K562 (cell line): ENCODE results near the gene GGNBP2. TPM values are rescaled to one million over a fixed set of nuclear protein-coding genes. Genes with fewer than 3 reads are reported as not detected.

Experiments used
- ATF1 ChIP-seq, 2 experiments: fragments of 450-650 bp in 1 of 2; IDR thresholded peaks; 2 replicates each; pipeline ENCODE4 v1.6.1; 2016; ENCODE audit warnings: missing compliant biosample characterization in 1 of 2, missing genetic modification characterization in 1 of 2
- BCL6 ChIP-seq: fragments of 250-450 bp; sonication (Bioruptor Pico); IDR thresholded peaks from 2 replicates; pipeline ENCODE4 v1.4.0; 2020
- CBFA2T2 ChIP-seq: fragments of 450-650 bp; conservative IDR thresholded peaks from 2 replicates; pipeline ENCODE4 v1.6.1; 2017; ENCODE audit warnings: mild to moderate bottlenecking
- DIDO1 ChIP-seq: fragments of 450-650 bp; IDR thresholded peaks from 2 replicates; pipeline ENCODE4 v1.6.1; 2016; ENCODE audit warnings: low read depth, missing biosample characterization, missing genetic modification characterization
- ELF4 ChIP-seq: fragments of 450-650 bp; formaldehyde crosslinking; IDR thresholded peaks from 2 replicates; pipeline ENCODE4 v1.4.0; 2022; ENCODE audit warnings: missing genetic modification characterization
- FOXJ3 ChIP-seq: sonication (generic); formaldehyde crosslinking; IDR thresholded peaks from 2 replicates; pipeline ENCODE4 v1.4.0; 2020; ENCODE audit warnings: mild to moderate bottlenecking, missing genetic modification reagents
- FOXM1 ChIP-seq, 2 experiments: fragments of 450-650 bp in 1 of 2; sonication (generic) in 1 of 2; formaldehyde crosslinking in 1 of 2; IDR thresholded peaks; 2 replicates each; pipeline versions ENCODE4 v1.6.1 to v1.9.0; 2017 to 2022; ENCODE audit warnings: low read depth in 2 of 2, mild to moderate bottlenecking in 2 of 2, missing genetic modification reagents in 1 of 2, moderate library complexity in 1 of 2
- HDAC1 ChIP-seq, 2 experiments: fragments of 450-650 bp; IDR thresholded peaks; 2 replicates each; pipeline ENCODE4 v1.6.1; 2016 to 2017; ENCODE audit warnings: inconsistent platforms in 1 of 2, mild to moderate bottlenecking in 1 of 2, moderate library complexity in 1 of 2
- HDAC3 ChIP-seq: fragments of 450-650 bp; IDR thresholded peaks from 2 replicates; pipeline ENCODE4 v1.6.1; 2018; ENCODE audit warnings: borderline replicate concordance, mild to moderate bottlenecking, moderate library complexity; ENCODE audit not compliant: partially characterized antibody
- HDAC8 ChIP-seq: fragments of 450-650 bp; IDR thresholded peaks from 2 replicates; pipeline ENCODE4 v1.6.1; 2016; ENCODE audit warnings: mild to moderate bottlenecking, missing genetic modification characterization, moderate library complexity, missing compliant biosample characterization
- JUNB ChIP-seq: fragments of 450-650 bp; formaldehyde crosslinking; conservative IDR thresholded peaks from 2 replicates; pipeline ENCODE4 v1.4.0; 2020; ENCODE audit warnings: mild to moderate bottlenecking
- MAZ ChIP-seq, 2 experiments: fragments of 450-650 bp in 1 of 2; sonication (generic) in 1 of 2; formaldehyde crosslinking; IDR thresholded peaks in 1 of 2; conservative IDR thresholded peaks in 1 of 2; 2 replicates each; pipeline versions ENCODE4 v1.4.0 to v1.5.0; 2020; ENCODE audit warnings: mild to moderate bottlenecking in 1 of 2, missing genetic modification reagents in 1 of 2
- POLR2AphosphoS2 ChIP-seq: IDR thresholded peaks from 2 replicates; pipeline ENCODE4 v1.6.1; 2012; ENCODE audit warnings: low read length, improper control_type of control experiment
- TEAD2 ChIP-seq: fragments of 450-650 bp; IDR thresholded peaks from 2 replicates; pipeline ENCODE4 v1.6.1; 2016; ENCODE audit warnings: missing genetic modification characterization, control low read depth, missing compliant biosample characterization
- ZFP1 ChIP-seq: fragments of 450-650 bp; formaldehyde crosslinking; IDR thresholded peaks from 2 replicates; pipeline ENCODE4 v1.4.0; 2020; ENCODE audit warnings: mild to moderate bottlenecking, mixed read lengths
- ZNF212 ChIP-seq: fragments of 450-650 bp; formaldehyde crosslinking; IDR thresholded peaks from 2 replicates; pipeline ENCODE4 v1.4.0; 2020; ENCODE audit warnings: mild to moderate bottlenecking
- ZNF263 ChIP-seq: sonication (generic); formaldehyde crosslinking; IDR thresholded peaks from 2 replicates; pipeline ENCODE4 v1.8.0; 2022; ENCODE audit warnings: mild to moderate bottlenecking, missing genetic modification reagents, borderline replicate concordance
- ZNF589 ChIP-seq: fragments of 200-800 bp; sonication (Bioruptor generic); IDR thresholded peaks from 2 replicates; pipeline ENCODE4 v1.6.1; 2016; ENCODE audit warnings: low read depth, missing genetic modification characterization, missing compliant biosample characterization
- ZNF668 ChIP-seq: fragments of 250-450 bp; sonication (Bioruptor Pico); IDR thresholded peaks from 2 replicates; pipeline ENCODE4 v1.8.0; 2022; ENCODE audit warnings: mild to moderate bottlenecking, inconsistent platforms
- polyA plus RNA-seq, 8 experiments: library from polyadenylated mRNA; depleted of rRNA in 4 of 8; stranded (reverse) in 5 of 8; unstranded in 3 of 8; fragments of >200 nt; fragmentation: Nextera tagmentation in 2 of 8; fragmentation: Illumina TruSeq in 1 of 8; extraction: Ambion mirVana in 2 of 8; extraction: Trizol in 1 of 8; gene quantifications; 2 replicates each; pipeline versions ENCODE4 v1.2.1 to v1.2.3, GENCODE V29; 2011 to 2014; ENCODE audit warnings: inconsistent platforms in 1 of 8, missing spikeins in 1 of 8
- total RNA-seq, 7 experiments: library from RNA; depleted of rRNA in 6 of 7; stranded (reverse); fragments of >200 nt in 6 of 7; fragmentation: Illumina TruSeq in 2 of 7; extraction: Trizol in 2 of 7; gene quantifications; 2 replicates each; pipeline versions ENCODE4 v1.2.1 to v1.2.3, GENCODE V29; 2011 to 2021; ENCODE audit warnings: low replicate concordance in 1 of 7
- TF ChIP-seq, protein P1 (sequence below): sonication (generic); formaldehyde crosslinking; IDR thresholded peaks from 2 replicates; pipeline ENCODE4 v1.8.1; 2023; ENCODE audit warnings: mild to moderate bottlenecking, missing genetic modification reagents
- TF ChIP-seq, protein P2 (sequence below): sonication (generic); formaldehyde crosslinking; IDR thresholded peaks from 2 replicates; pipeline ENCODE4 v1.8.0; 2022; ENCODE audit warnings: missing genetic modification reagents, mild to moderate bottlenecking, borderline replicate concordance
- TF ChIP-seq, protein P3 (sequence below): fragments of 450-650 bp; IDR thresholded peaks from 2 replicates; pipeline ENCODE4 v1.6.1; 2017; ENCODE audit warnings: antibody characterized with exemption, mild to moderate bottlenecking

GGNBP2 gene
- total and polyA plus RNA-seq, 9 of the 15 experiments (the other 6 are each of a cell fraction or from before 2014, with no cell fraction given) = 35.7 to 96.6 (median 64.1) TPM

DNA sequence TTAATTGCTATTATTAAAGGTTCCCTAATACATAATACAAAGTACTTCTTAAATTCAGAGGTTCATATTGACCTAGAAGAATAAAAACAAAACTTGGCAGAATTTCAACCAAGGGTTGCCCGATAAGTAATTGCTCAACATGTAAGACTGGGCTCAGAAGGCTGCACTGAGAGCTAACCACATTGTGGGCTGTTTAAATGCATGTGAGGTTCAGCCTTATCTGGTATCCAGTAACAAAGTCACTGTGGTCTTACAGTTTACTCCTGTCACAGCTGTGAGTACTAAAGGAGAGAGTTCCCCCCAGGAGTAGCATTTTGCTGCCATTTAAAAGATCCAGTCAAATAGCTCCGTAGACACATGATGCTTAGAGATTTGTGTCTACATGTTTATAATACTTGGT, 45.4 kb downstream of the GGNBP2 start (continued):
- TF ChIP-seq, protein P1, sequence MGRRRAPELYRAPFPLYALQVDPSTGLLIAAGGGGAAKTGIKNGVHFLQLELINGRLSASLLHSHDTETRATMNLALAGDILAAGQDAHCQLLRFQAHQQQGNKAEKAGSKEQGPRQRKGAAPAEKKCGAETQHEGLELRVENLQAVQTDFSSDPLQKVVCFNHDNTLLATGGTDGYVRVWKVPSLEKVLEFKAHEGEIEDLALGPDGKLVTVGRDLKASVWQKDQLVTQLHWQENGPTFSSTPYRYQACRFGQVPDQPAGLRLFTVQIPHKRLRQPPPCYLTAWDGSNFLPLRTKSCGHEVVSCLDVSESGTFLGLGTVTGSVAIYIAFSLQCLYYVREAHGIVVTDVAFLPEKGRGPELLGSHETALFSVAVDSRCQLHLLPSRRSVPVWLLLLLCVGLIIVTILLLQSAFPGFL (CRISPR knock-in tag) = no peak
- TF ChIP-seq FOXM1 (IDR thresholded peaks at IDR 0.05; ENCODE audit: low read depth) (no peak), FOXM1 (CRISPR knock-in tag; IDR thresholded peaks at IDR 0.05; ENCODE audit: low read depth) (no peak), HDAC3 (no peak), ZNF589 (CRISPR knock-in tag) (peak; percentile 49; the same call in 1 of the 2 replicates), ATF1 (CRISPR knock-in tag; IDR thresholded peaks at IDR 0.05) (no peak), ATF1 (tag; IDR thresholded peaks at IDR 0.05) (no peak; the same call in 1 of the 2 replicates), ELF4 (CRISPR knock-in tag) (no peak), CBFA2T2 (peak; percentile 32; the same call in 1 of the 2 replicates), FOXJ3 (CRISPR knock-in tag) (no peak), HDAC8 (tag) (no peak), ZFP1 (CRISPR knock-in tag) (no peak), TEAD2 (no peak), ZNF212 (no peak), POLR2AphosphoS2 (no peak), ZNF263 (CRISPR knock-in tag) (no peak), MAZ (CRISPR knock-in tag; conservative IDR thresholded peaks at IDR 0.05 in 1 of 2, IDR thresholded peaks at IDR 0.05 in 1 of 2) (peak in 1 of 2 experiments; percentile 49; a peak in 1 of 4 replicates), ZNF668 (CRISPR knock-in tag) (no peak), HDAC1 (IDR thresholded peaks at IDR 0.05) (peak in 1 of 2 experiments; percentile 57; a peak in 2 of 4 replicates), JUNB (CRISPR knock-in tag) (no peak), DIDO1 (tag) (no peak), BCL6 (CRISPR knock-in tag) (no peak)
- TF ChIP-seq, protein P2, sequence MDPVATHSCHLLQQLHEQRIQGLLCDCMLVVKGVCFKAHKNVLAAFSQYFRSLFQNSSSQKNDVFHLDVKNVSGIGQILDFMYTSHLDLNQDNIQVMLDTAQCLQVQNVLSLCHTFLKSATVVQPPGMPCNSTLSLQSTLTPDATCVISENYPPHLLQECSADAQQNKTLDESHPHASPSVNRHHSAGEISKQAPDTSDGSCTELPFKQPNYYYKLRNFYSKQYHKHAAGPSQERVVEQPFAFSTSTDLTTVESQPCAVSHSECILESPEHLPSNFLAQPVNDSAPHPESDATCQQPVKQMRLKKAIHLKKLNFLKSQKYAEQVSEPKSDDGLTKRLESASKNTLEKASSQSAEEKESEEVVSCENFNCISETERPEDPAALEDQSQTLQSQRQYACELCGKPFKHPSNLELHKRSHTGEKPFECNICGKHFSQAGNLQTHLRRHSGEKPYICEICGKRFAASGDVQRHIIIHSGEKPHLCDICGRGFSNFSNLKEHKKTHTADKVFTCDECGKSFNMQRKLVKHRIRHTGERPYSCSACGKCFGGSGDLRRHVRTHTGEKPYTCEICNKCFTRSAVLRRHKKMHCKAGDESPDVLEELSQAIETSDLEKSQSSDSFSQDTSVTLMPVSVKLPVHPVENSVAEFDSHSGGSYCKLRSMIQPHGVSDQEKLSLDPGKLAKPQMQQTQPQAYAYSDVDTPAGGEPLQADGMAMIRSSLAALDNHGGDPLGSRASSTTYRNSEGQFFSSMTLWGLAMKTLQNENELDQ (CRISPR knock-in tag) = no peak
- TF ChIP-seq, protein P3, sequence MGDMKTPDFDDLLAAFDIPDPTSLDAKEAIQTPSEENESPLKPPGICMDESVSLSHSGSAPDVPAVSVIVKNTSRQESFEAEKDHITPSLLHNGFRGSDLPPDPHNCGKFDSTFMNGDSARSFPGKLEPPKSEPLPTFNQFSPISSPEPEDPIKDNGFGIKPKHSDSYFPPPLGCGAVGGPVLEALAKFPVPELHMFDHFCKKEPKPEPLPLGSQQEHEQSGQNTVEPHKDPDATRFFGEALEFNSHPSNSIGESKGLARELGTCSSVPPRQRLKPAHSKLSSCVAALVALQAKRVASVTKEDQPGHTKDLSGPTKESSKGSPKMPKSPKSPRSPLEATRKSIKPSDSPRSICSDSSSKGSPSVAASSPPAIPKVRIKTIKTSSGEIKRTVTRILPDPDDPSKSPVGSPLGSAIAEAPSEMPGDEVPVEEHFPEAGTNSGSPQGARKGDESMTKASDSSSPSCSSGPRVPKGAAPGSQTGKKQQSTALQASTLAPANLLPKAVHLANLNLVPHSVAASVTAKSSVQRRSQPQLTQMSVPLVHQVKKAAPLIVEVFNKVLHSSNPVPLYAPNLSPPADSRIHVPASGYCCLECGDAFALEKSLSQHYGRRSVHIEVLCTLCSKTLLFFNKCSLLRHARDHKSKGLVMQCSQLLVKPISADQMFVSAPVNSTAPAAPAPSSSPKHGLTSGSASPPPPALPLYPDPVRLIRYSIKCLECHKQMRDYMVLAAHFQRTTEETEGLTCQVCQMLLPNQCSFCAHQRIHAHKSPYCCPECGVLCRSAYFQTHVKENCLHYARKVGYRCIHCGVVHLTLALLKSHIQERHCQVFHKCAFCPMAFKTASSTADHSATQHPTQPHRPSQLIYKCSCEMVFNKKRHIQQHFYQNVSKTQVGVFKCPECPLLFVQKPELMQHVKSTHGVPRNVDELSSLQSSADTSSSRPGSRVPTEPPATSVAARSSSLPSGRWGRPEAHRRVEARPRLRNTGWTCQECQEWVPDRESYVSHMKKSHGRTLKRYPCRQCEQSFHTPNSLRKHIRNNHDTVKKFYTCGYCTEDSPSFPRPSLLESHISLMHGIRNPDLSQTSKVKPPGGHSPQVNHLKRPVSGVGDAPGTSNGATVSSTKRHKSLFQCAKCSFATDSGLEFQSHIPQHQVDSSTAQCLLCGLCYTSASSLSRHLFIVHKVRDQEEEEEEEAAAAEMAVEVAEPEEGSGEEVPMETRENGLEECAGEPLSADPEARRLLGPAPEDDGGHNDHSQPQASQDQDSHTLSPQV = peak; percentile 39; the same call in 1 of the 2 replicates
